ENCODE measurements around the gene DPH7. TPM values are rescaled to one million over a fixed set of nuclear protein-coding genes. Genes with fewer than 3 reads are reported as not detected.
A peak's percentile ranks its signal among the peaks of the same experiment; 100 is the strongest.
"Not testable (repeated sequence)": the region's sequence is repeated elsewhere in the genome, so short reads cannot be mapped to it uniquely, and the experiment has no call there.

The DPH7 gene
- total RNA-seq, 1 donor from 2014 or later, result 28.4 TPM

- H3K27me3 ChIP-seq (ENCODE audit: low read depth), result no peaks in the 10 kb centered on the region
- no peak for DNase-seq
- no peak overlapping the region for H3K27ac ChIP-seq
Measured at GRCh38 chr9:137519553-137519952, 59.2 kb downstream of the DPH7 start.

GRCh38 chr9:137518661-137519459 is 59.9 kb downstream of the DPH7 start:
- intact Hi-C loops (cut with DNase I); H3K4me1 ChIP-seq; H3K27ac ChIP-seq; H3K9me3 ChIP-seq; ATAC-seq; DNase-seq; H3K27me3 ChIP-seq (ENCODE audit: low read depth); H3K36me3 ChIP-seq; H3K4me3 ChIP-seq: not testable (repeated sequence)

More at GRCh38 chr9:137519553-137519952, 59.2 kb downstream of the DPH7 start:
- Histone ChIP-seq H3K4me3 (no peak overlapping the region), H3K4me1 (no peaks in the 10 kb centered on the region), H3K36me3 (peaks cover 3% of the 10 kb centered on the region), H3K9me3 (no peaks in the 10 kb centered on the region)
- no peak for ATAC-seq
- intact Hi-C loops (cut with DNase I), result no loop called here
- TF ChIP-seq CTCF (IDR thresholded peaks at IDR 0.05), result no peak

GRCh38 chr9:137516144-137516917 is 62.4 kb downstream of the DPH7 start:
- Histone ChIP-seq H3K9me3 (no peaks in the 10 kb centered on the region), H3K4me1 (no peaks in the 10 kb centered on the region), H3K4me3 (no peak overlapping the region), H3K36me3 (peaks cover 3% of the 10 kb centered on the region), H3K27me3 (ENCODE audit: low read depth) (no peaks in the 10 kb centered on the region), H3K27ac (no peak overlapping the region)
- TF ChIP-seq CTCF (IDR thresholded peaks at IDR 0.05), result no peak
- ATAC-seq (no peak), DNase-seq (no peak)
- intact Hi-C loops (cut with DNase I), result no loop called here

GRCh38 chr9:137515338-137515724 is 63.4 kb downstream of the DPH7 start:
- DNase-seq (no peak), ATAC-seq (peak in 1 of 2 donors; percentile 15)
- Histone ChIP-seq H3K4me1 (no peaks in the 10 kb centered on the region), H3K27ac (no peak overlapping the region), H3K36me3 (no peaks in the 10 kb centered on the region), H3K9me3 (no peaks in the 10 kb centered on the region), H3K27me3 (ENCODE audit: low read depth) (no peaks in the 10 kb centered on the region), H3K4me3 (no peak overlapping the region)
- TF ChIP-seq CTCF (IDR thresholded peaks at IDR 0.05), result no peak
- intact Hi-C loops (cut with DNase I), result no loop called here

GRCh38 chr9:137514691-137515337 is 63.9 kb downstream of the DPH7 start:
- no peak overlapping the region for H3K4me3 ChIP-seq
- no peak for TF ChIP-seq CTCF (IDR thresholded peaks at IDR 0.05)
- no peaks in the 10 kb centered on the region for H3K9me3 ChIP-seq
- H3K27ac ChIP-seq, result no peak overlapping the region
- DNase-seq (no peak), ATAC-seq (peak in 1 of 2 donors; percentile 39)
- H3K27me3 ChIP-seq (ENCODE audit: low read depth), result no peaks in the 10 kb centered on the region
- intact Hi-C loops (cut with DNase I), result no loop called here
- no peaks in the 10 kb centered on the region for H3K36me3 ChIP-seq
- no peaks in the 10 kb centered on the region for H3K4me1 ChIP-seq

- intact Hi-C loops (cut with DNase I); H3K36me3 ChIP-seq; DNase-seq; H3K9me3 ChIP-seq; H3K27ac ChIP-seq; H3K27me3 ChIP-seq (ENCODE audit: low read depth); H3K4me3 ChIP-seq; ATAC-seq; H3K4me1 ChIP-seq: not testable (repeated sequence)
Measured at GRCh38 chr9:137513801-137514570, 64.7 kb downstream of the DPH7 start.

GRCh38 chr9:137513136-137513535 is 65.6 kb downstream of the DPH7 start:
- intact Hi-C loops (cut with DNase I); H3K4me1 ChIP-seq; H3K4me3 ChIP-seq; H3K27me3 ChIP-seq (ENCODE audit: low read depth); H3K27ac ChIP-seq; DNase-seq; ATAC-seq; H3K36me3 ChIP-seq; H3K9me3 ChIP-seq: not testable (repeated sequence)
